Thyroid gland (tissue), 4 donors: ENCODE data around the gene DYRK1A. TPM values are rescaled to one million over a fixed set of nuclear protein-coding genes. Genes with fewer than 3 reads are reported as not detected.
A peak's percentile ranks its signal among the peaks of the same experiment; 100 is the strongest.

Experiments used
- DNase-seq, 2 donors: peaks; one replicate each; pipeline ENCODE4 v3.0.0-alpha.2; 2019
- H3K27ac ChIP-seq, 3 donors: fragments of 200-600 bp; sonication (generic); 1 replicate in 2 of 3; 2 replicates in 1 of 3; pipeline ENCODE4 v1.5.1; 2016 to 2019; ENCODE audit warnings: mild to moderate bottlenecking in 1 of 3, moderate library complexity in 1 of 3
- H3K27me3 ChIP-seq: fragments of 200-600 bp; sonication (generic); one replicate; pipeline ENCODE4 v1.5.1; 2019
- H3K36me3 ChIP-seq, 2 donors: fragments of 200-600 bp; sonication (generic); one replicate each; pipeline ENCODE4 v1.5.1; 2016 to 2019
- H3K4me1 ChIP-seq, 2 donors: fragments of 200-600 bp; sonication (generic); one replicate each; pipeline ENCODE4 v1.5.1; 2017 to 2019
- H3K4me3 ChIP-seq, 3 donors: fragments of 200-600 bp; sonication (generic); replicated peaks in 1 of 3; 1 replicate in 2 of 3; 2 replicates in 1 of 3; pipeline ENCODE4 v1.5.1; 2016; ENCODE audit warnings: mild to moderate bottlenecking in 1 of 3
- H3K9me3 ChIP-seq: fragments of 200-600 bp; sonication (generic); one replicate; pipeline ENCODE4 v1.5.1; 2017
- CTCF ChIP-seq, 6 experiments: fragments of 200-600 bp in 3 of 6; fragments of 450-650 bp in 3 of 6; sonication (generic) in 3 of 6; IDR thresholded peaks; one replicate each; pipeline ENCODE4 v1.5.1; 2016 to 2019; ENCODE audit warnings: antibody characterized with exemption in 6 of 6, mild to moderate bottlenecking in 2 of 6, inconsistent platforms in 1 of 6, moderate library complexity in 1 of 6
- POLR2A ChIP-seq, 2 donors: fragments of 450-650 bp; IDR thresholded peaks; one replicate each; pipeline ENCODE4 v1.6.1; 2017; ENCODE audit warnings: antibody characterized with exemption in 2 of 2, mild to moderate bottlenecking in 2 of 2, moderate library complexity in 1 of 2
- WGBS, 2 donors: methylation state at CpG; one replicate each; pipeline ENCODE4 v1.1.5; 2017; 5-methylcytosine and 5-hydroxymethylcytosine counted together
- intact Hi-C: fragments of 100-400 bp; cut with DNase I; formaldehyde crosslinking; loops from one replicate; pipeline ENCODE4 v1.15.1; 2023
- total RNA-seq, 4 donors: library from RNA; depleted of rRNA; stranded (reverse); fragments of >200 nt; gene quantifications; one replicate each; pipeline ENCODE4 v1.2.3, GENCODE V29; 2016

Gene DYRK1A
- total RNA-seq, 4 donors from 2014 or later: 104 to 299 (median 116) TPM

GRCh38 chr21:37550157-37550556 lies 183.6 kb downstream of the DYRK1A start:
- Histone ChIP-seq H3K27ac (no peak overlapping the region), H3K9me3 (no peaks in the 10 kb centered on the region), H3K4me1 (peaks cover 14 to 21% of the 10 kb centered on the region in 2 donors), H3K36me3 (no peaks in the 10 kb centered on the region), H3K4me3 (no peak overlapping the region), H3K27me3 (no peaks in the 10 kb centered on the region)
- no peak for DNase-seq
- intact Hi-C loops: no loop called here
- 91 to 93% methylated on average over 9 of the region's 9 CpGs for WGBS, 2 donors
- TF ChIP-seq CTCF (IDR thresholded peaks at IDR 0.05): no peak

- H3K27me3 ChIP-seq: no peaks in the 10 kb centered on the region
- no peak for DNase-seq
- intact Hi-C loops: no loop called here
- WGBS, 2 donors: 75 to 77% methylated on average over 12 of the region's 12 CpGs
- no peaks in the 10 kb centered on the region for H3K9me3 ChIP-seq
- H3K36me3 ChIP-seq: no peaks in the 10 kb centered on the region
- peaks cover 14 to 21% of the 10 kb centered on the region in 2 donors for H3K4me1 ChIP-seq
- no peak overlapping the region for H3K4me3 ChIP-seq
- TF ChIP-seq CTCF (IDR thresholded peaks at IDR 0.05) (no peak), POLR2A (IDR thresholded peaks at IDR 0.05) (no peak)
- no peak overlapping the region for H3K27ac ChIP-seq
Measured at GRCh38 chr21:37550618-37551330, 184.2 kb downstream of the DYRK1A start.

GRCh38 chr21:37551331-37551992 lies 184.9 kb downstream of the DYRK1A start:
- Histone ChIP-seq H3K27ac (no peak overlapping the region), H3K4me3 (no peak overlapping the region), H3K36me3 (no peaks in the 10 kb centered on the region), H3K27me3 (no peaks in the 10 kb centered on the region), H3K4me1 (peaks cover 14 to 21% of the 10 kb centered on the region in 2 donors), H3K9me3 (no peaks in the 10 kb centered on the region)
- TF ChIP-seq POLR2A (IDR thresholded peaks at IDR 0.05) (no peak), CTCF (IDR thresholded peaks at IDR 0.05) (no peak)
- peak; percentile 64 to 65 for DNase-seq
- intact Hi-C loops: no loop called here
- 32 to 36% methylated on average over 14 to 20 of the region's 21 CpGs for WGBS, 2 donors

GRCh38 chr21:37551993-37552355 lies 185.4 kb downstream of the DYRK1A start:
- no peak overlapping the region for H3K27ac ChIP-seq
- H3K27me3 ChIP-seq: no peaks in the 10 kb centered on the region
- 79 to 83% methylated on average over 4 to 5 of the region's 5 CpGs for WGBS, 2 donors
- TF ChIP-seq CTCF (IDR thresholded peaks at IDR 0.05): no peak
- no peak for TF ChIP-seq POLR2A (IDR thresholded peaks at IDR 0.05)
- DNase-seq: peak; percentile 29 to 35
- H3K9me3 ChIP-seq: no peaks in the 10 kb centered on the region
- intact Hi-C loops: no loop called here
- H3K36me3 ChIP-seq: no peaks in the 10 kb centered on the region
- peaks cover 14 to 18% of the 10 kb centered on the region in 2 donors for H3K4me1 ChIP-seq
- no peak overlapping the region for H3K4me3 ChIP-seq

- no peak overlapping the region for H3K4me3 ChIP-seq
- intact Hi-C loops: no loop called here
- no peak for DNase-seq
Measured at GRCh38 chr21:37552496-37553029, 186.0 kb downstream of the DYRK1A start.

More at GRCh38 chr21:37552496-37553029, 186.0 kb downstream of the DYRK1A start:
- H3K9me3 ChIP-seq: no peaks in the 10 kb centered on the region
- WGBS, 2 donors: 86 to 96% methylated on average over 5 to 10 of the region's 10 CpGs
- no peaks in the 10 kb centered on the region for H3K36me3 ChIP-seq
- no peak for TF ChIP-seq CTCF (IDR thresholded peaks at IDR 0.05)
- TF ChIP-seq POLR2A (IDR thresholded peaks at IDR 0.05): no peak
- H3K27me3 ChIP-seq: no peaks in the 10 kb centered on the region
- H3K4me1 ChIP-seq: peaks cover 10 to 12% of the 10 kb centered on the region in 2 donors
- H3K27ac ChIP-seq: no peak overlapping the region
